Measurements from ENCODE around the gene ZCWPW2. TPM values are rescaled to one million over a fixed set of nuclear protein-coding genes. Genes with fewer than 3 reads are reported as not detected.

Gene ZCWPW2
- total RNA-seq, 1 donor from 2014 or later: 3.7 TPM

DNA sequence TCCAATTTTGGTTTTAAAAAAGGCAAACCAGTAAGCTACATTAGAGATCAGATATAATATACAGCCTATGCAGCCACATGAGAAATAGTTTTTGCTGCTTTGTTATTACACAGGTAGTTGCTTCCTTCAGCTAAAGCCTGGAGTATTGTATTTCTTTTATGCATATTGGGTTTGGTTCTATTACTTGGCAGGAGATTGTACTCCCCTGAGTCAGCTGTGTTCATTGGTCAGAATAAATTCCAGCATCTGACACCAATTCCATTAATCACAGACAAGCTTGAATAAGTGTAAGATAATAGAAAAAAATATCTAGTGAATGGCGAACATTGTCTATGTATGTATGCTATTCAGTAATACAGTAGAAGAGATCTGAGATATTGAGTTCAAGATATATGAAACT, 26.1 kb upstream of the ZCWPW2 start:
- TF ChIP-seq POLR2AphosphoS5 (IDR thresholded peaks at IDR 0.05; ENCODE audit: insufficient read depth in 1 of 2, low read depth in 1 of 2) (no peak), POLR2A (IDR thresholded peaks at IDR 0.05) (no peak), CTCF (IDR thresholded peaks at IDR 0.05) (no peak)
- H3K9me3 ChIP-seq: no peaks in the 10 kb centered on the region
- no peaks in the 10 kb centered on the region for H3K4me1 ChIP-seq
- no peak overlapping the region for H3K4me3 ChIP-seq
- no peaks in the 10 kb centered on the region for H3K27me3 ChIP-seq
- no peak overlapping the region for H3K27ac ChIP-seq
- DNase-seq (ENCODE audit: extremely low spot score in 2 of 2): no peak
- H3K36me3 ChIP-seq: peaks cover 0 to 25% of the 10 kb centered on the region in 2 donors
- intact Hi-C loops (cut with DNase I): no loop called here

DNA sequence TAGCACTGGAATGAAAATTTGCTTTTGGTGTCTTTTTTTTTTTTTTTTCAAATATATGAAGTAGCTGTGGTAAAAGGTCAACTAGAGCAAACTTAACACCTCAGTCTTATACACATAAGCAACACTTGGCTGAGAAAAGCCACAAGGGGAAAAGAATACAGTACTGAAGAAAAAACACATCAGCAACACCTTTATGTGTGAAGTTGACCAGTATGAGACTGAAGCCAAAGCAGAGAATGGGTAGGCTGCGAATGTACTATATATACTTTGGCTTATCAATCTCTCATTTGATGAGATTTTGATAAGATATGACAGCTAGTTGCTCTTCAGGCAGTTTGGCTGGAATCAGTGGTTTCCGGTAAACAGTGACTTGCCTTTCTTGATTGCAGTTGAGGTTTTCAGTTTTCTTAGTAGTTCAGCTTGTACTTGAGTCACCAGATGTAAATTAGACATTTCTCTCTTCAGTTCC, 22.0 kb upstream of the ZCWPW2 start:
- TF ChIP-seq POLR2AphosphoS5 (IDR thresholded peaks at IDR 0.05; ENCODE audit: insufficient read depth in 1 of 2, low read depth in 1 of 2): no peak
- TF ChIP-seq CTCF (IDR thresholded peaks at IDR 0.05): no peak
- no peak for TF ChIP-seq POLR2A (IDR thresholded peaks at IDR 0.05)
- H3K27ac ChIP-seq: no peak overlapping the region
- H3K4me1 ChIP-seq: no peaks in the 10 kb centered on the region
- peaks cover 0 to 28% of the 10 kb centered on the region in 2 donors for H3K36me3 ChIP-seq
- no peak for DNase-seq (ENCODE audit: extremely low spot score in 2 of 2)
- H3K9me3 ChIP-seq: no peaks in the 10 kb centered on the region
- intact Hi-C loops (cut with DNase I): no loop called here
- H3K27me3 ChIP-seq: no peaks in the 10 kb centered on the region
- no peak overlapping the region for H3K4me3 ChIP-seq

- Histone ChIP-seq H3K36me3 (peaks cover 0 to 35% of the 10 kb centered on the region in 2 donors), H3K9me3 (no peaks in the 10 kb centered on the region), H3K27me3 (no peaks in the 10 kb centered on the region), H3K4me1 (no peaks in the 10 kb centered on the region), H3K27ac (no peak overlapping the region), H3K4me3 (no peak overlapping the region)
- TF ChIP-seq POLR2A (IDR thresholded peaks at IDR 0.05): no peak
- TF ChIP-seq CTCF (IDR thresholded peaks at IDR 0.05): peak; percentile 30 to 71 (median 46)
- DNase-seq (ENCODE audit: extremely low spot score in 2 of 2): no peak
- intact Hi-C loops (cut with DNase I): no loop called here
Measured at GRCh38 chr3:28328188-28329151, 20.1 kb upstream of the ZCWPW2 start.

- no peaks in the 10 kb centered on the region for H3K9me3 ChIP-seq
- H3K27me3 ChIP-seq: no peaks in the 10 kb centered on the region
- no peaks in the 10 kb centered on the region for H3K4me1 ChIP-seq
- no peak for DNase-seq (ENCODE audit: extremely low spot score in 2 of 2)
- no peak overlapping the region for H3K4me3 ChIP-seq
- no peak for TF ChIP-seq POLR2AphosphoS5 (IDR thresholded peaks at IDR 0.05; ENCODE audit: insufficient read depth in 1 of 2, low read depth in 1 of 2)
- no peak for TF ChIP-seq CTCF (IDR thresholded peaks at IDR 0.05)
- no peak for TF ChIP-seq POLR2A (IDR thresholded peaks at IDR 0.05)
- intact Hi-C loops (cut with DNase I): no loop called here
- no peak overlapping the region for H3K27ac ChIP-seq
- peaks cover 0 to 35% of the 10 kb centered on the region in 2 donors for H3K36me3 ChIP-seq
Measured at GRCh38 chr3:28334552-28334951, 14.0 kb upstream of the ZCWPW2 start.

DNA sequence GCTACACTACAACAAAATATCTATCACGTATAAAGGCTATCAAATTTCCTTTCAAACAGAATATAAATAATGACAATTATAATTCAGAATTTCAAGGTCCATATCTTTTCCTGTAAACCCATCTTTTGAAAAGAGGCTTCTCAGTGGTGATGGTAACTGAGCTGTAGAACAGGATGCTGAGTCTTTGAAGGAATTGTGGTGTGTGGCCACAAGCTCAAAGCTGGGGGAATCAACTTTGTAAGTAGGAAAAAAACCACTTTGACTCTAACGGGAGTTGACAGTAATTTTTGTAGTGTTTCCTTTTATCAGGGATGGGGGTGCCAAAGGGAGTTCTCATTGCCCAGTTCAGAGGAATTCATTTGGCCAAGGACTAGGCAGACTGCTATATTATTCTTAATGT, 13.3 kb upstream of the ZCWPW2 start:
- TF ChIP-seq POLR2AphosphoS5 (IDR thresholded peaks at IDR 0.05; ENCODE audit: insufficient read depth in 1 of 2, low read depth in 1 of 2) (no peak), POLR2A (IDR thresholded peaks at IDR 0.05) (no peak), CTCF (IDR thresholded peaks at IDR 0.05) (no peak)
- Histone ChIP-seq H3K36me3 (peaks cover 0 to 39% of the 10 kb centered on the region in 2 donors), H3K27me3 (no peaks in the 10 kb centered on the region), H3K4me1 (no peaks in the 10 kb centered on the region), H3K4me3 (no peak overlapping the region), H3K27ac (no peak overlapping the region), H3K9me3 (no peaks in the 10 kb centered on the region)
- no peak for DNase-seq (ENCODE audit: extremely low spot score in 2 of 2)
- intact Hi-C loops (cut with DNase I): no loop called here
